ENCODE data around the gene FAM13C.

DNA sequence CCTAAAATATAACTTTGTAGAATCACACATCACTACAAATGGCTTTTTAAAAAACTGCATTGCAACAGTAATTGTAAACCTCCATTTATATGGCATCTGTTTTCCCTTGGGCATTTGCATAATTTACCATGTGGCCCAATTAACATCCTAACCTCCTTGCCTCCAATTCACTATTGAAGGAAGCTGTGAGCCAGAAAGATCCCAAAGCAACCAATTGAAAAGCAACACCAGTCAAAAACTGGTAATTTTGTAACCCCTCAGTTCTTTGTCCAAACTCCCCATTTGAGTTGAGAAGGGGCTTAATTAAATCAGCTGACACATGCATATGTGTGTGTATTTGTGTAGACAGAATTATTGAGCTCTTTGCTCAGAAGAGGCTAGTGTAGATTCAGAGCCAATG is 90.3 kb downstream of the FAM13C start:
- TF ChIP-seq POLR2AphosphoS5 (IDR thresholded peaks at IDR 0.05) = no peak
- TF ChIP-seq, protein P1, sequence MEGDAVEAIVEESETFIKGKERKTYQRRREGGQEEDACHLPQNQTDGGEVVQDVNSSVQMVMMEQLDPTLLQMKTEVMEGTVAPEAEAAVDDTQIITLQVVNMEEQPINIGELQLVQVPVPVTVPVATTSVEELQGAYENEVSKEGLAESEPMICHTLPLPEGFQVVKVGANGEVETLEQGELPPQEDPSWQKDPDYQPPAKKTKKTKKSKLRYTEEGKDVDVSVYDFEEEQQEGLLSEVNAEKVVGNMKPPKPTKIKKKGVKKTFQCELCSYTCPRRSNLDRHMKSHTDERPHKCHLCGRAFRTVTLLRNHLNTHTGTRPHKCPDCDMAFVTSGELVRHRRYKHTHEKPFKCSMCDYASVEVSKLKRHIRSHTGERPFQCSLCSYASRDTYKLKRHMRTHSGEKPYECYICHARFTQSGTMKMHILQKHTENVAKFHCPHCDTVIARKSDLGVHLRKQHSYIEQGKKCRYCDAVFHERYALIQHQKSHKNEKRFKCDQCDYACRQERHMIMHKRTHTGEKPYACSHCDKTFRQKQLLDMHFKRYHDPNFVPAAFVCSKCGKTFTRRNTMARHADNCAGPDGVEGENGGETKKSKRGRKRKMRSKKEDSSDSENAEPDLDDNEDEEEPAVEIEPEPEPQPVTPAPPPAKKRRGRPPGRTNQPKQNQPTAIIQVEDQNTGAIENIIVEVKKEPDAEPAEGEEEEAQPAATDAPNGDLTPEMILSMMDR (IDR thresholded peaks at IDR 0.05) = no peak
